GM23248 (cell line): ENCODE data around the gene PTPRE.

ENCODE experiments used
- EZH2 ChIP-seq: fragments of 200-600 bp; sonication (generic); IDR thresholded peaks from 2 replicates; pipeline ENCODE4 v1.6.1; 2018; ENCODE audit warnings: antibody characterized with exemption, mild to moderate bottlenecking; ENCODE audit not compliant: insufficient read depth, poor library complexity, severe bottlenecking
- EZH2phosphoT487 ChIP-seq: fragments of 200-600 bp; sonication (generic); IDR thresholded peaks from 2 replicates; pipeline ENCODE4 v1.6.1; 2018; ENCODE audit warnings: antibody characterized with exemption, moderate library complexity, mild to moderate bottlenecking, low read depth; ENCODE audit not compliant: insufficient read depth

- no peak for TF ChIP-seq EZH2
- TF ChIP-seq EZH2phosphoT487 = no peak
Observed at GRCh38 chr10:128058106-128058749, 151.3 kb downstream of the PTPRE start.
